Activated naive CD4-positive, alpha-beta T cell treated with anti-CD3 and anti-CD28 coated beads, Interleukin-2, amount 50 U/mL, for 24 hours (primary cell): ENCODE data around the gene SNHG17.

Experiments
- H3K27ac Mint-ChIP-seq: one replicate; pipeline ENCODE4 v1.8.0; 2021; ENCODE audit warnings: mild to moderate bottlenecking, mixed read lengths
- H3K27me3 Mint-ChIP-seq: one replicate; pipeline ENCODE4 v1.8.0; 2021; ENCODE audit warnings: mixed read lengths
- H3K36me3 Mint-ChIP-seq: one replicate; pipeline ENCODE4 v1.8.0; 2021; ENCODE audit warnings: mixed read lengths
- H3K4me1 Mint-ChIP-seq: one replicate; pipeline ENCODE4 v1.8.0; 2021; ENCODE audit warnings: mixed read lengths
- H3K4me3 Mint-ChIP-seq: one replicate; pipeline ENCODE4 v1.8.0; 2021; ENCODE audit warnings: mild to moderate bottlenecking, mixed read lengths
- H3K9me3 Mint-ChIP-seq: one replicate; pipeline ENCODE4 v1.8.0; 2021; ENCODE audit warnings: mixed read lengths

Gene SNHG17

DNA sequence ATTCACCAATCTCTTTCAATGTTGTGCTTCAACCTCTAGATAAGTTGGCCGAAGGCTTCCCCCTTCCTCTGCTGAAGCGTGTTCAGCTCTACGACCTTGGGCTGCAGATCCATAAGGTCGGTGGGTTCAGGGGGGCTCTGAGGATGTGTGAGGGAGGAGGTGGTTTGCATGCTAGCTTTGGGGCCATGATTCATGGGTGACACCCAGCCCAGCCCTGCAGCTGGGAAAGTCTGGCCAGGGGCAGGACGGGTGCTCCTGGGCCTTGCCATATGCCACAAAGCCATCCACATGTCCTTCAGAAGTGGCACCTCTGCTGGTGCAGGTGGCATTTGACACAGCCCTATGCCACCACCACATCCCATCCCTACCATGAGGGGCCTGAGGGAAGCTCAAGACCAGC, 61.2 kb downstream of the SNHG17 start:
- Mint-ChIP-seq H3K4me3 (no peak overlapping the region), H3K36me3 (no peaks in the 10 kb centered on the region), H3K27ac (no peak overlapping the region), H3K27me3 (no peaks in the 10 kb centered on the region), H3K4me1 (no peaks in the 10 kb centered on the region), H3K9me3 (no peaks in the 10 kb centered on the region)

DNA sequence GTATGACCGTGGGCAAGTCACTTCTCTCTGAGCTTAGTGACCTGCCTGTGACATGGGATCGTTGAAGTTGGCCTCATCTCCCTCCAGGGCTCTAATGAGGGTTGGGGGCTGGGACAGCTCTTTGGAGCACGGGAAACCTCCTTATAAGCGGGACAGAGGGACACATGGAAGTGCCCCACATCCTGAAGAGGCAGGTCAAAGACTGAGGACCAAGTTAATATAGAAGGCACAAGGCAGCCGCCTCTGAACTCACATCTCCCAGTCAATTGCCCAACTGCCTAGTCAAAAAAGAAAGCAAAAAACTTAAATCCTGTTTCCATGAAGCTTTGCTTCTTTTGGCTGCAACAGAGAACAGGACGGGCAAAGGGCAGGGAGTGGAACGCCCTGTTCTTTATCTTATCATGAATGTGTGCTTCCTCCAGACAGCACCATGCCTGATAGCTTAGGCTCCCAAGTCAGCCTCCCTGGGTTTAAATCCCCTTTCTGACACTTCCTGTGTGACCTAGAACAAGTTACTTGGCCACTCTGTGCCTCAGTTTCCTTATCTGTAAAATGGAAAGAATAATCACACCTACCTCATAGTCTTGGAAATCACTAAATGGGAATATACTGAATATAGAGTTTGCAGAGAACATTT, 61.8 kb downstream of the SNHG17 start:
- H3K27me3 Mint-ChIP-seq = no peaks in the 10 kb centered on the region
- no peak overlapping the region for H3K27ac Mint-ChIP-seq
- H3K4me1 Mint-ChIP-seq = no peaks in the 10 kb centered on the region
- H3K9me3 Mint-ChIP-seq = no peaks in the 10 kb centered on the region
- H3K4me3 Mint-ChIP-seq = no peak overlapping the region
- H3K36me3 Mint-ChIP-seq = no peaks in the 10 kb centered on the region

DNA sequence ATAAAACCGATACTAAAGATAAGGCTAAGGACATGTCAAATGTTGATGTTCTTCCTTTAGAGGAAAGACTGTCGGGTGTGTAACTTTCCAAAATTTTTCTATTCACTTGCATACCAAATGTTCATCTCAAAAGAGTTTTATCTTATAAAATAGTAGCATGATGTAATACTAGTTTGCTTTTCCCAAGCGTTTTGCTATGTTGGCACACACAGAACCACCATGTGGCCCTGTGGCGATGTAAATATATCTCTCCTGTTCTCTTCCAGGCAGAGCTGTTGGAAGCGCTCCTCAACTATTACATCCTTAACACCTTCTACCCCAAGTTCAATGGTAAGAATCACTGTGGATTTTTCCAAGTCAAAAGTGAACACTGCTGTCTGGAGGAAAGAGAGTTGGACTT, 62.3 kb downstream of the SNHG17 start:
- Mint-ChIP-seq H3K27ac (no peak overlapping the region), H3K4me3 (no peak overlapping the region), H3K4me1 (no peaks in the 10 kb centered on the region), H3K36me3 (no peaks in the 10 kb centered on the region), H3K9me3 (no peaks in the 10 kb centered on the region), H3K27me3 (no peaks in the 10 kb centered on the region)
